ENCODE data around the gene CLPTM1L.

- TF ChIP-seq POLR2AphosphoS5 (IDR thresholded peaks at IDR 0.05) (no peak), CTCF (IDR thresholded peaks at IDR 0.05) (no peak), POLR2A (IDR thresholded peaks at IDR 0.05) (no peak), EP300 (IDR thresholded peaks at IDR 0.05; ENCODE audit: low read depth) (no peak)
Measured at GRCh38 chr5:1336106-1336561, 8.8 kb downstream of the CLPTM1L start.

Data from transverse colon (tissue), 4 donors.